ENCODE measurements around the gene PGD. TPM values are rescaled to one million over a fixed set of nuclear protein-coding genes. Genes with fewer than 3 reads are reported as not detected.
A peak's percentile ranks its signal among the peaks of the same experiment; 100 is the strongest.

The PGD gene
- total and polyA plus RNA-seq, 2 of the 13 experiments (the other 11 are each of a cell fraction or from before 2014, with no cell fraction given): 64.8 to 210 TPM

GRCh38 chr1:10398734-10399443 lies at the start of gene PGD (continued):
- TF ChIP-seq EP300 (IDR thresholded peaks at IDR 0.05; ENCODE audit: low read depth in 2 of 2, low read length in 2 of 2): peak in 1 of 2 experiments; percentile 46; a peak in 1 of 4 replicates
- no peak for TF ChIP-seq EP300 (CRISPR knock-in tag; IDR thresholded peaks at IDR 0.05; ENCODE audit: borderline replicate concordance)
- TF ChIP-seq NBN (conservative IDR thresholded peaks at IDR 0.05): no peak
- peak; percentile 61; the same call in 1 of the 2 replicates for TF ChIP-seq ZNF30 (CRISPR knock-in tag; IDR thresholded peaks at IDR 0.05)
- TF ChIP-seq FOXJ3 (CRISPR knock-in tag; IDR thresholded peaks at IDR 0.05; ENCODE audit: borderline replicate concordance): no peak
- TF ChIP-seq REST (IDR thresholded peaks at IDR 0.05; ENCODE audit: borderline replicate concordance in 1 of 2, low read depth in 1 of 2, low read length in 2 of 2): no peak
- no peak for TF ChIP-seq GABPA (IDR thresholded peaks at IDR 0.05; ENCODE audit: low read depth, low read length)
- peak; percentile 42; the same call in 1 of the 2 replicates for TF ChIP-seq GABPA (CRISPR knock-in tag; IDR thresholded peaks at IDR 0.05; ENCODE audit: low read depth)
- TF ChIP-seq HMG20B (CRISPR knock-in tag; conservative IDR thresholded peaks at IDR 0.05): peak; percentile 61; the same call in 1 of the 2 replicates
- TF ChIP-seq CENPX (CRISPR knock-in tag; IDR thresholded peaks at IDR 0.05): no peak
- TF ChIP-seq ZNF143 (CRISPR knock-in tag; IDR thresholded peaks at IDR 0.05): no peak; the same call in none of the 2 replicates
- TF ChIP-seq GFI1 (CRISPR knock-in tag; IDR thresholded peaks at IDR 0.05; ENCODE audit: borderline replicate concordance): 0 out of 2 replicates have a peak, but pooled peaks have one; percentile 39
- TF ChIP-seq ZSCAN20 (CRISPR knock-in tag; IDR thresholded peaks at IDR 0.05; ENCODE audit: borderline replicate concordance): peak; percentile 81; the same call in 1 of the 2 replicates
- TF ChIP-seq ZNF225 (CRISPR knock-in tag; IDR thresholded peaks at IDR 0.05): peak; percentile 15; the same call in 1 of the 2 replicates
- no peak for TF ChIP-seq IKZF1 (IDR thresholded peaks at IDR 0.05)
- TF ChIP-seq ZNF646 (CRISPR knock-in tag; IDR thresholded peaks at IDR 0.05): peak; percentile 29; the same call in 1 of the 2 replicates
- TF ChIP-seq STAT5B (CRISPR knock-in tag; IDR thresholded peaks at IDR 0.05): no peak
- TF ChIP-seq RFX1 (IDR thresholded peaks at IDR 0.05): peak; percentile 95
- TF ChIP-seq ZNF691 (CRISPR knock-in tag; IDR thresholded peaks at IDR 0.05; ENCODE audit: borderline replicate concordance, low read depth): peak; percentile 14; the same call in 1 of the 2 replicates
- TF ChIP-seq KAT8 (CRISPR knock-in tag; IDR thresholded peaks at IDR 0.05): peak; percentile 78
